HTERT RPE-1 (cell line): ENCODE results near the gene LRP10.
"Not testable (repeated sequence)": the region's sequence is repeated elsewhere in the genome, so short reads cannot be mapped to it uniquely, and the experiment has no call there.

Experiments
- in situ Hi-C: fragments of 300-500 bp; cut with MboI; formaldehyde crosslinking; loops from 4 replicates; pipeline ENCODE4 v1.14.3; 2020; ENCODE audit warnings: low sequenced_read_pairs

Gene LRP10

DNA sequence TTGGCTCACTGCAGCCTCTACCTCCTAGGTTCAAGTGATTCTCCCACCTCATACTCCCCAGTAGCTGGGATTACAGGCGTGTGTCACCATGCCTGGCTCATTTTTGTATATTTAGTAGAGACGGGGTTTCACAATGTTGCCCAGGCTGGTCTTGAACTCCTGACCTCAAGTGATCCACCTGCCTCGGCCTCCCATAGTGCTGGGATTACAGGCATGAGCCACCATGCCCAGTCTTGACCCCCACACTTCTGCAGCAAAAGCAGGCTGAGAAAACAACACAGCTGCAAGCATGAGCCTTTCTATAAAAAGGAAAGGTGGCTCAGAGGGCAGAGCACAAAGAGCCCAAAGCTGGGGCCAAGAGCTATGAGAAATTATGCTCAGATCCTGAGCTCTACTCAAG is 11.2 kb upstream of the LRP10 start:
- in situ Hi-C loops, result not testable (repeated sequence)

DNA sequence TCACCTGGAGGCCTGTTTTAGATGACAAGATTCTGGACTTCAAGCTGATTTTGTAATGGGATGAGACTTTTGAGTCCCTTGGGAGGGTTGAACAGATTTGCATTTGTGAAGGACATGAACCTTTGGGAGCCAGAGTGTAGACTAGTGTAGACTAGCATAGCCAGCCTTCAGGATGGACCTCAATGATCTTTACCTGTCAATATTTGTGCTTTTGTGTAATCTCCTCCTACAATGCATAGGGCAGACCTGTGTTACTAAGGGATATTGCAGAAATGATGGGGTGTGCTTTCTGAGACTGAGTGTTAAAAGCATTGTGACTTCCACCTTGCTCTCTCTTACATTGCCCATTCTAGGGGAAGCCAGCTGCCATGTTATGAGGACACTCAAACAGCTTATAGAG is 9.9 kb upstream of the LRP10 start:
- in situ Hi-C loops, result no loop called here

DNA sequence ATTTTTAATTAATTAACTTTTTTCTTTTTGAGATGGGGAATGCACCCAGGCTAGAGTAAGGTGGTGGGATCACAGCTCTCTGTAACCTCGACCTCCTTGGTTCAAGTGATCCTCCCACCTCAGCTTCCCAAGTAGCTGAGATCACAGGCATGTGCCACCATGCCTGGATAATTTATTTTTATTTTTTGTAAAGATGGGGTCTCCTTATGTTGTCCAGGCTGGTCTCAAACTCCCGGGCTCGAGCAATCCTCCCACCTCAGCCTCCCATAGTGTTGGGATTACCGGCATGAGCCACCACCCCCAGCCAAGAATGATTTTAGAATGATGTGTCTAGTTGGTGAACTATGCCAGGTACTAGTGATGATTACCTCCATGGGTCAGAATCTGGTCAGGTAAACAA is 6.6 kb upstream of the LRP10 start:
- in situ Hi-C loops, result no loop called here

DNA sequence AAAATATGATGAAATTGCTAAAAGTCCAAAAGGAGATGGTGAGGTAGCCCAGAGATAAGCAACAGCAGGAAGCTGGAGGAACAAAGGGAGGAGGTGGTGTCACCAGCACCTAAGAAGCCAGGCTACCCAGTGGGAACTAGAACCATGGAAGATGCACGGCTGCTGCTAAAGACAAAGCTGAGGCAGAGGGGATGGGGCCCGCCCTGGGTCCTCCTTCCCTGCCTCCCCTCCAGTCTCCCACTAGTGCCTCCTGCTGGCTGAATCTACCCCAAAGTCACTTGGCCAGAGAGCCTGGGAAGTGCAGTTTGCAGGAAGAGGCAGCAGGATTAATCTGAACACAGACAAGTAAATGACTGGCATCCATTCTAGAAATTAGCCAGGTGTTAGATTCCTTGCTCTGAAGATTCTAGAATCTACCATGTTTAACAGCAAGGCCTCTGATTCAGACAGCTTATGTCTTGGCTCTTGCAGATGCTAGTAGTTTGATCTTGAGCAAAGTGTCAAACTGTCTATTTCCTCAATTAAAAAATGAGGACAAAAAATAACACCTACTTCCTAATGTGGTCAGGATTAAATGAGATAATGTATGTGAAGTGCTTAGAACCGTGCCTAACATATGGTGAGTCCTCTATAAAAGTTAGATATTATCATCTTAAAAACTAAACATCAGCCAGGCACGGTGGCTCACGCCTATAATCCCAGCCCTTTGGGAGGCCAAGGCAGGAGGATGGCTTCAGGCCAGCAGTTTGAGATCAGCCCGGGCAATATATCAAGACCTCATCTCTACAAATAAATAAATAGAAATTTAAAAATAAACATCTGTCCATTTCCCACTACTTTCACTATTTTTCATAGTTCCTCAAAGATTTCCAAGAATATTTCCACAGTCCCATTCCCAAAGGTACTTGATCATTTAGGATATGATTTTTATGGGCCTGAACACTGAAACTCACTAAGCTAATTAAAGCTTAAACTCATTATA is 5.8 kb upstream of the LRP10 start:
- in situ Hi-C loops, result no loop called here

DNA sequence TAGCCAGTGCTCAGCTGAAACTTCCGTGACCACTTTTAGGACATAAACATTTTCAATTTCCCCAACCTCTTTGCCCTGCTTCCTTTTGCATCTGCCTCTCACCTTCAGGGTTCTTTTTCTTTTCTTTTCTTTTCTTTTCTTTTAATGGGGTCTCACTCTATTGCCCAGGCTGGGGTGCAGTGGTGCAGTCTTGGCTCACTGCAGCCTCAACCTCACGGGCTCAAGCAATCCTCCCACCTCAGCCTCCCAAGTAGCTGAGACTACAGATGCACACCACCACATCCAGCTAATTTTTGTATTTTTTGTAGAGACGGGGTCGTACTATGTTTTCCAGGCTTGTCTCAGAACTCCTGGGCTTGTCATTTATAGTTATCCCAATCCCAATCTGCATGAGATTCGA is 4.7 kb upstream of the LRP10 start:
- in situ Hi-C loops, result no loop called here

DNA sequence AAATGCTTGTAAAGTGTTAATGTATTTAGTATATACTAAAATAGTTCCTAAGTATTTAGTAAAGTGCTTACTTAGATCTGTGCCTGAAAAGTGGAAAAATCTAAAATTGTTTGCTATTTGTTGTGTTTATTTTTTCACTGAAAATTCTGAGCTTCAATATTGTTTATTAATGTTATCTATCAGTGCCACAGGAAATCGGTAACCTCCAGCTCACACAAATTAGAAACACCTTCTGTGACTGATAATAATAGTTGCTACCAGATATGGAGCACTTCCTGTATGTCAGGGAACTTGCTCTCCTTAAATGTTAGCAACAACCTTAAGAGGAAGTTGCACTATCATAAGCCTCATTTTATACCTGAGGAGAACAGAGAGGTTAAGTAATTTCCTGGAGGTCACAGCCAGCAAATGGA is 723 bp upstream of the LRP10 start:
- in situ Hi-C loops, result no loop called here

DNA sequence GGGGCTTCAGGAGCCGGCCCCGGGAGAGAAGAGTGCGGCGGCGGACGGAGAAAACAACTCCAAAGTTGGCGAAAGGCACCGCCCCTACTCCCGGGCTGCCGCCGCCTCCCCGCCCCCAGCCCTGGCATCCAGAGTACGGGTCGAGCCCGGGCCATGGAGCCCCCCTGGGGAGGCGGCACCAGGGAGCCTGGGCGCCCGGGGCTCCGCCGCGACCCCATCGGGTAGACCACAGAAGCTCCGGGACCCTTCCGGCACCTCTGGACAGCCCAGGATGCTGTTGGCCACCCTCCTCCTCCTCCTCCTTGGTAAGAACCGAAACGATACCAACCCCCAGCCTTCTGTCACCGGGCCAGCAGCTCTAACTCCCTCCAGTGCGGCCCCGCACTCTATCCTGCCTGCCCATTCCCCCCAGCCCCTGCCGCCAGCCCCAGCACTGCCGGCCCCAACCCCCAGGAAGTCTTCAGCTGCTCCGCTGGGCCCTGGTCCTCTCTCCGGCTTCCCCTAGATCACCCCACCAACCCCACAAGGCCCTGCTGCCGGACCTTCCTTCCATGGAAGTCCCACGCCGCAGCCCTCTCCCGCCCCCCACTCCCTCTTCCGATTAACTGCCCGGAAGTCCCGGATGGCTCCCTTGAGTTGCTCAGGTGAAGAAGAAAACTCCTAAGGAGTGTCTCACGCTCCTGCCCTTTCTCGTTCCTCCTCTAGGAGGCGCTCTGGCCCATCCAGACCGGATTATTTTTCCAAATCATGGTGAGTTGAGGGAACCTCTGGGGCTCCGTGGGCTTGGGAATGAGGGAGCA is 693 bp downstream of the LRP10 start:
- in situ Hi-C loops, result no loop called here

DNA sequence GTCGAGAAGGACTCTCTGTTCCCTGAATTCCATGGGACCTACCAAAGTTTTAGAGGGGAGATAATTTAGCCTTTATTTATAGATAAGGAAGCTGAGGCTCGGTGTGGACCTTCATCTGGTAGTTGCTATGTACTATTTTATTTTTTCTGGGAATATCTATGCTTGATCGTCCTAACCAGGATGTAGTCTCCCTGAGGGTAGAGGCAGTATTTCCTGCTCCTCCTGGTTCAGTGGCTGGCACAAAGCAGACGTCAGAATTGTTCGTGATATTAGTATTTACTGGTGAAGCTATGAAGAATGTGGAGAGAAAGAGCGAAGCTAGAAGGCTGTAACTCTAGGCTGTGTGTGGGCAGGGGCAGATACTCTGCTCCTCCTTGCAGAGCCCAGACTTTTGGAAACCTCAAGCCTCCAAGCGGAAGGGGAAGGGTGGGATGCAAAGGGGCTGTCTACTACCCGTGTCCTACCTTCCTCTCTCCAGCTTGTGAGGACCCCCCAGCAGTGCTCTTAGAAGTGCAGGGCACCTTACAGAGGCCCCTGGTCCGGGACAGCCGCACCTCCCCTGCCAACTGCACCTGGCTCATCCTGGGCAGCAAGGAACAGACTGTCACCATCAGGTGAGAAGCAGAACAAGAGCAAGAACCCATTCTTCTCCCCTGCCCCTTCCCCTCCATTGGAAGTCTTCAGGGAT is 1.4 kb downstream of the LRP10 start:
- in situ Hi-C loops, result no loop called here

DNA sequence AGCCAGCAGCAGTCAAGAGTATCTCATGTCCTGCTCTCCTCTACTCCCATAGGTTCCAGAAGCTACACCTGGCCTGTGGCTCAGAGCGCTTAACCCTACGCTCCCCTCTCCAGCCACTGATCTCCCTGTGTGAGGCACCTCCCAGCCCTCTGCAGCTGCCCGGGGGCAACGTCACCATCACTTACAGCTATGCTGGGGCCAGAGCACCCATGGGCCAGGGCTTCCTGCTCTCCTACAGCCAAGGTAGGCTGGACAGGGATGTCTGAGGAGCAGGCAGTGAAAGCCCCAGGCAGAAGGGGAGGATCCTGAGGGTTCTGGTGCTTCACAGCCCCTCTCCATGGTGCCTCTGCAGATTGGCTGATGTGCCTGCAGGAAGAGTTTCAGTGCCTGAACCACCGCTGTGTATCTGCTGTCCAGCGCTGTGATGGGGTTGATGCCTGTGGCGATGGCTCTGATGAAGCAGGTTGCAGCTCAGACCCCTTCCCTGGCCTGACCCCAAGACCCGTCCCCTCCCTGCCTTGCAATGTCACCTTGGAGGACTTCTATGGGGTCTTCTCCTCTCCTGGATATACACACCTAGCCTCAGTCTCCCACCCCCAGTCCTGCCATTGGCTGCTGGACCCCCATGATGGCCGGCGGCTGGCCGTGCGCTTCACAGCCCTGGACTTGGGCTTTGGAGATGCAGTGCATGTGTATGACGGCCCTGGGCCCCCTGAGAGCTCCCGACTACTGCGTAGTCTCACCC is 3.6 kb downstream of the LRP10 start:
- in situ Hi-C loops, result no loop called here

DNA sequence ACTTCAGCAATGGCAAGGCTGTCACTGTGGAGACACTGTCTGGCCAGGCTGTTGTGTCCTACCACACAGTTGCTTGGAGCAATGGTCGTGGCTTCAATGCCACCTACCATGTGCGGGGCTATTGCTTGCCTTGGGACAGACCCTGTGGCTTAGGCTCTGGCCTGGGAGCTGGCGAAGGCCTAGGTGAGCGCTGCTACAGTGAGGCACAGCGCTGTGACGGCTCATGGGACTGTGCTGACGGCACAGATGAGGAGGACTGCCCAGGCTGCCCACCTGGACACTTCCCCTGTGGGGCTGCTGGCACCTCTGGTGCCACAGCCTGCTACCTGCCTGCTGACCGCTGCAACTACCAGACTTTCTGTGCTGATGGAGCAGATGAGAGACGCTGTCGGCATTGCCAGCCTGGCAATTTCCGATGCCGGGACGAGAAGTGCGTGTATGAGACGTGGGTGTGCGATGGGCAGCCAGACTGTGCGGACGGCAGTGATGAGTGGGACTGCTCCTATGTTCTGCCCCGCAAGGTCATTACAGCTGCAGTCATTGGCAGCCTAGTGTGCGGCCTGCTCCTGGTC is 4.3 kb downstream of the LRP10 start:
- in situ Hi-C loops, result no loop called here

DNA sequence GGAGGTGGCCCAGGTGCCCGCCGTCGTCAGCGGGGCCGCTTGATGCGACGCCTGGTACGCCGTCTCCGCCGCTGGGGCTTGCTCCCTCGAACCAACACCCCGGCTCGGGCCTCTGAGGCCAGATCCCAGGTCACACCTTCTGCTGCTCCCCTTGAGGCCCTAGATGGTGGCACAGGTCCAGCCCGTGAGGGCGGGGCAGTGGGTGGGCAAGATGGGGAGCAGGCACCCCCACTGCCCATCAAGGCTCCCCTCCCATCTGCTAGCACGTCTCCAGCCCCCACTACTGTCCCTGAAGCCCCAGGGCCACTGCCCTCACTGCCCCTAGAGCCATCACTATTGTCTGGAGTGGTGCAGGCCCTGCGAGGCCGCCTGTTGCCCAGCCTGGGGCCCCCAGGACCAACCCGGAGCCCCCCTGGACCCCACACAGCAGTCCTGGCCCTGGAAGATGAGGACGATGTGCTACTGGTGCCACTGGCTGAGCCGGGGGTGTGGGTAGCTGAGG is 5.5 kb downstream of the LRP10 start:
- in situ Hi-C loops, result no loop called here

DNA sequence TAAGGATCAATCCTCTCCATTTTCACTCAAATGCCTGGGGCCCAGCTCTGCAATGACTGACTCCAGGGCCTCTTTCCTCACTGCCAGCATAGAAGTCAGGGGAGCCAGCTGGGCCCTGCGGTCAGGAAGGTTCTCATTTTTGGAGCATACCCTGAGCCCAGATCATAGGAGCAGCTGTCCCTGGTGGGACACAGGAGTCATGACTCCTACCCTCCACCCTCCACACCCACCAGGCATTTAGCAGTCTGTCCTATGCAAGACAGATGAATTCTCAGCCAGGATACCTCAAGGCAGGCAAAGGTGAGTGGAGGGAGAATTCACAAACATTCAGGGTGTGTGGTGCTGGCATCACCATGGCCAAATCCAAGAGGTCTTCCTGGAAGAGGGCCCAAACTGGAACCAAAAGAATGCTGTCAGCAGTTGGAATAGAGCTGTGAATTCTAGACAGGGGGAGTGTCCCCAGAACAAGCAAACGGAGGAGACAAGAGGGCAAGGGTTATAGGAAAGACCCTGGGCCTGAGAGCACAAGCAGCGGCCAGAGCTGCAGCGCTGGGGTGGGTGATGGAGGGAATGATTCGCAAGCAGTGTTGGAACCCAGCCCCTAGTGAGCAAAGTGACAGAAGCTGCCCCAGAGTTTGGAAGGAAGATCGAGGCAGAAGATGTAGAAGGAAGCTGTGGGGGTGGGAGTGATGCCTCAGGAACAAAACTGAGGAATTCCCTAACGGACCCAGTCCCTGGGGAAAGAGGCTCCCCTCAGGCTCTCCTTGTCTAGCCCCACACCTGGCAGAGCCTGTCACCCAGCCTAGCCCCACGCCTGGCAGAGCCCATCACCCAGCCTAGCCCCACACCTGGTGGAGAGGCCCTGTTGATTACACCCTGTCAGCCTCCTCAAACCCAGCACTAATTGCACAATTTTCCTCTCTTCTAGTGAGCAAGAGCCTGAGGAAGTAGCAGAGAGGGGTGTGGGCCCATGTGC is 7.0 kb downstream of the LRP10 start:
- in situ Hi-C loops, result no loop called here

DNA sequence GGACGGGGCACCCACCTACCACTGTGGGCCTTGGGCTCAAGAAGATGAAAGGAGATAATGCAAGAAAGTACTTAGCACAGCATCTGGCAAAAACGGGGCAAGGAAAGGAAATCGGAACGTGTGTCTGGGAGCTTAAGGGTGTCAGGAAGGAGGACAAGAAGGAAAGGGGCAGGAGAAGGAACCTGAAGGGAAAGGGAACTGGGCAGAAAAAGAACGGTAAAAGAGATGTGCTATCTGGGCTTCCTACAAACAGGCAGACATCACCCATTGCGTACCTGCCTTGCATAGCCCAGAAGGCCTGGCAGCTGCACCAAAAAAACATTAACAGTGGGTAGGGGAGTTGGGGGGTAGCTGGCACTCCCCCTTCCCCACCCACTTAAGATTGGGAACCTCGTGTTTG is 10.5 kb downstream of the LRP10 start:
- in situ Hi-C loops, result no loop called here

DNA sequence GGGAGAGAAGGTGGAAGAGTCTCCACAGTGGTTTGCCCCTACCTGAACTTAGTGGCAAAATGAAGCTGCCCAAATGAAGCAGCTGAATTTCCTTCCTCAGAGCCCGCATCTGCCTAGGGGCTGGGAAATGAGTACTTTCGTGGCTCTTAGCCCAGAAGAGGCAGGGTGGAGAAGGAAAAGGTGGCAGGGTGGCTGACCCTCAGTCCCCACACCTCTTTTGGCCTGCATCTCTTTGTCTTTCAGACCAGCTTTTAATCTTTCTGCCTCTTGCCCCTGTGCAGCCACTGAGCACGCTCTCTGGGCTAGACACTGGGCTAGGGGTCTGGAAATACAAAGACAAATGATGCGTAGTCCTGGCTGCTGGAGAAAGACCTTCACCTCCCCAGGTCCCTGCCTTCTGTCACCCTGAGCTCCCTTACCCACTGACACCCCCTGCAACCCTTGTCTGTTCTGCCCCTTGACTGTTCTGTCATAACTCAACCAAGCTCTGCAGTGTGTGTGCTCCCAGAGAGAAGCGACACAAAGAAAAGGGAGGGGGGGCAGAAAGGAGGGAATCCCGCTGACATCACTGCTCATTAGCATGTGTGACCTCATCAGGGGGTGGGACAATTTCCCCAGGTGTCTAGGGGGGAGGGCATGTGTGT is 11.1 kb downstream of the LRP10 start:
- in situ Hi-C loops, result no loop called here

DNA sequence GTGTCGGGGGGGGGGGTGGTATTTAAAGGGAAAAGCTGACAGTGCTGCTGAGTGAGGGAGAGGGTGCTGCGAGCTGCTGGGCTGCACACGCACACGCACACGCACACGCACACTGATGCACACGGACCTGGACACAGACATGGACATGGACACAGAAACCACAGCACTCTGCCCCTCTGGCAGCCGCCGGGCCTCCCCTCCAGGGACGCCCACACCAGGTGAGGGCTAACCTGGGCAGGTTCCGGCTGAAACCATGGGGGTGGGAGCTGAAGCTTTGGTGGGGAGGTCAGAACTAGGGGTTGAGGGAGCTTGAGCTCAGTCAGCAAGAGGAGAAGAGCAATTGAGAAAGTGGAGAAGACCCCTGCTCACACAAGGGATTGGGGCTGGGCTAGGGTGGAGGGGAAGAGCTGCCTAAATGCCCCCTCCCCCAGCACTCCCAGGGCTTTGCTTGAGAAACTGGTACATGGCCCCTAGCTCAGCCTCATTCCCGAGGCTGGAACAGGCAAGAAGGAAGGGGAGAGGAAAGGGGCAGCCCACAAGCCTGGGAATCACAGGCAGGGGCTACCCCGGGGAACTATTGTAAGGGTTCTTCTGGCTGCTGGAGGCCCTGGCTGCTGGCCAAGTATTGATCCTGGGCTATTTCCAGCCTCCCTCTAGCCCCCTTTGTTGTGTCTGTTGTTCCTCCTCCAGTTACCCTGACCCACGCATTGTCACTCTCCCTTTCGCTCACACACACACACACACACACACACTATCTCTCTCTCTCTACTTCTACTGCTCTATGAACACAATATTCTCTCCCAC is 11.8 kb downstream of the LRP10 start, which contains the start of gene REM2:
Gene REM2, plus strand, starts transcription at position 50 of the 804 bp plus-strand sequence. Its CDS starts 66 bp downstream, at position 116.
- in situ Hi-C loops, result no loop called here

DNA sequence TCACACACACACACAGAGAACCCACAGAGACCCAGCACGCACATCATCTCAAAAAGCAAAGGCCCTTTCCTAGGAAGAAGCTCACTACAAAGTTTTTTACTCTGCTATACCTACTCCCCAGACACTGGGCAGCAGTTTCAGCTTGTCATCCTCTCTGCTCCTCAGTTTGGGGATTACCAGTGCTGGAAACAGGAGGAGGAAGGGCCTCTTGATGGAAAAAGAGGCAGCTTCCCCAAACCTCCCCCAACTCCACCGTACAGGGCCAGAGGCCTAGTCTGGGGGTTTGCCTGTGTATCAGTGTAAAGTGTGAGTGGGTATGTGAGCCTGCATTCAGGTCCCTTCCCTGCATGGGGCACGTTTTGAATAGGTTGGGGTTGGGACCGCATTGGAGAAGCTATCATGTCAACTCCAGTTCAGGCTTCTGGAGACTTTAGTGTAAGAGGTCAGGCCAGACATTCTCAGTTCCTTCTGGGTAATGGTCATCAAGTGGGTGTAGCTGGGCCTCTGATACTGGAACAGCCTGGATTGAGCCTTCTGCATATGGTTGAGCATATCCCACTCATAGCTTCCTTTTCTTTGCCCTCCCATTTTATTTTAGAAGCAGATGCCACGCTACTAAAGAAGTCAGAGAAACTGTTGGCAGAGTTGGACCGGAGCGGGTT is 12.7 kb downstream of the LRP10 start:
- in situ Hi-C loops, result no loop called here
